Fibroblast of skin of scalp (primary cell): ENCODE measurements around the gene POU2AF2. TPM values are rescaled to one million over a fixed set of nuclear protein-coding genes. Genes with fewer than 3 reads are reported as not detected.
"Not testable (repeated sequence)": the region's sequence is repeated elsewhere in the genome, so short reads cannot be mapped to it uniquely, and the experiment has no call there.

Experiments used
- DNase-seq: peaks from one replicate; pipeline ENCODE4 v3.0.0-alpha.2; 2013
- polyA plus RNA-seq, 2 experiments: library from polyadenylated mRNA; unstranded; fragments of 120-200 nt; gene quantifications; one replicate each; pipeline ENCODE4 v1.2.1, GENCODE V29; 2013; ENCODE audit not compliant: insufficient read length in 2 of 2

The POU2AF2 gene, protein sequence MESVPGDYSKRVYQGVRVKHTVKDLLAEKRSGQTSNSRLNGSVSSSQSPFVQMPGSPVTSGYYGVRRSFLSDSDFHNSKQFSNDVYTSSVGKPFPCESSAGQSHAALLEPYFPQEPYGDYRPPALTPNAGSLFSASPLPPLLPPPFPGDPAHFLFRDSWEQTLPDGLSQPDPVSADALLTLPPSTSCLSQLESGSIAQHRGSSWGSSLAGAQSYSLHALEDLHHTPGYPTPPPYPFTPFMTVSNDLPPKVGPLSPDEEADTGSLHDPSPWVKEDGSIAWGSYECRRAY
- not detected for polyA plus RNA-seq (2013, experiment 1 of 2; ENCODE audit: insufficient read length)
- polyA plus RNA-seq (2013, experiment 2 of 2; ENCODE audit: insufficient read length), result not detected

DNA sequence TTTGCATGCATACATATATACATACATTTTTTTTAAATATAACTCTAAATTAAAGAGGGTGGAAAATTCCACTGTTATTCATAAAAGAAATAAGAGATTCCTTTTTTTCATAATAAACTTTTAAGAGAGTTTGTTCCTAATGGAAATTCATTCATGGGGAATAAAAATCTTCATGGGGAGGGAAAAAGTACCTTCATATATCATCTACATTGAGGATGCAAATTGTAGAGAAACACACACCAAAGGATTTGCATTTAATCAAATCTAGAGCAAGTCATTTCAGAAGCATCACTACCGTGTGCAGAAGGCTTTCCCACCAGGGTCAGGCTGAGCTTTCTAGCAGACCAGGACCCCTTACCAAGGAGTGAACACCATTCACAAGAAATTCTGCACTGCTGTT lies at the start of gene POU2AF2:
POU2AF2 (plus strand) TSS at position 301 of the 400 bp plus-strand sequence. CDS start 129 bp downstream, outside the sequence.
- DNase-seq, result no peak

DNA sequence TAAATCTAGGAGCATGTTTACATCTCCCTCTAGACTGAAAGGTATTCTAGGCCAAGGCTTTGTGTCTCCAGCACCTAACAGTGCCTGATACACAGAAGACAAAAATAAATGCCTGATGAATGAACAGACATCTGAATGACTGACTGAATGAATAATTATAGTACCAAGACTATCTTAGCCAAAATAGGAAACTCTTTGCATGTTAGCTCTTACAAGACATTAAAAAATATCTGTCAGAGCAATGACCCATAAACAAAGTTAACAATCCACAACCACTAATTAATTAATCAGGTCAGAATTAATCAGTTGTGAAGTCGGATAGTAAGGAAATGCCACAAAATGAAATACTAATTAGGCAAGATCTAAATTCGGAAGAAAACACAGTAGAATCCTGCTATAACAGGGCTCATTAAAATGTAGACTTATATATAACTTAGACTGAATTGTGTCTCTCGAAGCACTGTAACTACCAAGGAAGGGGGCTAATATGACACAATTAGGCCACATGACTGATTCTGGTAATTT lies 45.5 kb upstream of the POU2AF2 start:
- DNase-seq, result no peak

DNA sequence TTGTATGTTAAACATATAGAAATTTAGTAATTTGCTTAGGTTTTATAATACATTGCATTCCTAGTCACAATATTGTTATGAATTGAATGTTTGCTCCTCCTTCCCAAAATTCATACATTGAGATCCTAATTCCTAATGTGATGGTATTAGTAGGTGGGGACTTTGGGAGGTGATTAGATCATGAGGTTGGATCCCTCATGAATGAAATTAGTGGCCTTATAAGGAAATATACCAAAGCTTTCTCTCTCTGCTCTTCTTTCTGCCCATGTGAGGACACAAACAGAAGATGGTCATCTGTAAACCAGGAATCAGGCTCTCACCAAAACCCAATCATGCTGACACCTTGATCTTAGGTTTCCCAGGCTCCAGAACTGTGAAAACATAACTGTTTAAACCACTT lies 41.3 kb upstream of the POU2AF2 start:
- peak; percentile 64 for DNase-seq

GRCh38 chr11:111205632-111206385 lies 39.7 kb upstream of the POU2AF2 start:
- DNase-seq, result peak; percentile 47

- DNase-seq, result peak; percentile 89
Measured at GRCh38 chr11:111206472-111206871, 39.1 kb upstream of the POU2AF2 start.

- no peak for DNase-seq
Measured at GRCh38 chr11:111207213-111207612, 38.3 kb upstream of the POU2AF2 start.

GRCh38 chr11:111209543-111210355 lies 35.8 kb upstream of the POU2AF2 start:
- no peak for DNase-seq

DNA sequence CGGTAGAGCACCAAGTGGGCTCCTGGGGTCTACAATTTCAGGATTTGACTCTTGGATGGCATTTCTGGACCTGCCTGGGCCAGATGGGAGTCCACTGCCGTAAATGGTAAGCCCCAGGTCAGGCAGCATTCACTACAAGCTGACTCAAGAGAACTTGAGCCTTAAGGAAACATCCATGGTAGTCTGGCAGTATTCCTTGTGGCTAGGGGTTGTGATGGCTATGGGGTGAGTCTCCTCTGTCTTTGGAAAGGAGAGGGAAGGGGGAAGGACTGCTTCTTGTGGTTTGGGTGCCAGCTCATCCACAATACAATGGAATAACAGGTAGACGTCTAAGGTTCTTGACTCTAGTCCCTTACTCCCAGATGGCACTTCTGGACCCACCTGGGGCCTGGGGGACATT lies 32.3 kb upstream of the POU2AF2 start:
- DNase-seq, result no peak

- no peak for DNase-seq
Measured at GRCh38 chr11:111220721-111221120, 24.8 kb upstream of the POU2AF2 start.

- no peak for DNase-seq
Measured at GRCh38 chr11:111221208-111221607, 24.3 kb upstream of the POU2AF2 start.

- not testable (repeated sequence) for DNase-seq
Measured at GRCh38 chr11:111221936-111222335, 23.6 kb upstream of the POU2AF2 start.

GRCh38 chr11:111222821-111223455 lies 22.6 kb upstream of the POU2AF2 start:
- not testable (repeated sequence) for DNase-seq

GRCh38 chr11:111225881-111226280 lies 19.6 kb upstream of the POU2AF2 start:
- no peak for DNase-seq

DNA sequence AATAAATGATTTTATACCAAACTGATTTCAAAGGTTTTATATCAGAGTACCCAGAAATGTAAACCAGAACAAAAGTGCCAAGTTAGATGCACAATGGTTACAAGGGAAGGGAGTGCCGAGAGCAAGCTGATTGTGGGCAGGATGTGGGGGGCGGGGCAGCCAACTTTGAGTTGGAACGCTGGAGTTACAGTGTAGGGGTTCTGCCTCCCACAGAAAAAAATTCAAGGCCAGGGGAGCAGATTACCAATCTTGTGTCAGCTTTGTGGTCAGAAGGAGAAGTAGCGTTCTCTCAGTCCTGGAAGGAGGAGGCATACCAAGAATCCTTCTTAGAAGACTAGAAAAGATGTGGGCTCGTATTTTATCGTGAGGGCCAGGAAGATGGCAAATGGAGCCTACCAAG lies 15.9 kb upstream of the POU2AF2 start:
- DNase-seq, result no peak

GRCh38 chr11:111230122-111230465 lies 15.4 kb upstream of the POU2AF2 start:
- DNase-seq, result no peak

DNA sequence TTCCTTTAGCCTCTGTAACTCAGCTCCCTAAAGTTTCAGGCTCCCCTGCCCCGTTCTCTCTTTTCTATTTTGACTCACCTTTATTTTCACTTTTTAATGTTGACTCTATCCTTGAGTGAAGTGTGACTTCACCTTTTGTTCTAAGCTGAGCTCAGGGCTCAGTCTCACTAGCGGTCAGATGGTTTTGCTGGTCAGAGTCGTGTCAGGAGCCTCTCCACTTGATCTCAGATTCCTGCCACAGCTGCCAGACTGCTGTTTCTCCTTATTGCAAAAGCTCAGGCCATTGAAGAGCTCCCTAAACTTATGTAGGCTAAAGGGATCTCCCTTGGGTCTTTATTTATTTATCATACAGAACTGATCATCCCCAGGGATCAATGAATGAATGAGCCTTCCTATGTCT lies 13.7 kb upstream of the POU2AF2 start:
- DNase-seq, result no peak

GRCh38 chr11:111236383-111236782 lies 9.1 kb upstream of the POU2AF2 start:
- DNase-seq, result no peak

- DNase-seq, result no peak
Measured at GRCh38 chr11:111237926-111238325, 7.6 kb upstream of the POU2AF2 start.

DNA sequence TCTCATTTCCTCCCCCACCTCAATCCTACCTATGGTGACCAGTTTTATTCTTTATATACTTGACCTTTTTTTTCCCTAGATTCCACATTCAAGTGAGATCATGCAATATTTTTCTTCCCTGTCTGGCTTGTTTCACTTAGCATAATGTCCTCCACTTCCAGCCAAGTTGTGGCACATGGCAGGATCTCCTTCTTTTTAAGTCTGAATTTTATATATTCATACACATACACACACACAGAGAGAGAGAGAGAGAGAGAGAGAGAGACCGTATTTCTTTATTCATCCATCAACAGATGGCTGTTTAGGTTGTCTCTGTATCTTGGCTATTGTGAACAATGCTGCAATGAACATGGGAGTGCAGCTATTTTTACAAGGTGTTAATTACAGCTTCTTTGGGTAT lies 1.4 kb downstream of the POU2AF2 start:
- DNase-seq, result no peak

- DNase-seq, result no peak
Measured at GRCh38 chr11:111250936-111251335, 5.4 kb downstream of the POU2AF2 start.

DNA sequence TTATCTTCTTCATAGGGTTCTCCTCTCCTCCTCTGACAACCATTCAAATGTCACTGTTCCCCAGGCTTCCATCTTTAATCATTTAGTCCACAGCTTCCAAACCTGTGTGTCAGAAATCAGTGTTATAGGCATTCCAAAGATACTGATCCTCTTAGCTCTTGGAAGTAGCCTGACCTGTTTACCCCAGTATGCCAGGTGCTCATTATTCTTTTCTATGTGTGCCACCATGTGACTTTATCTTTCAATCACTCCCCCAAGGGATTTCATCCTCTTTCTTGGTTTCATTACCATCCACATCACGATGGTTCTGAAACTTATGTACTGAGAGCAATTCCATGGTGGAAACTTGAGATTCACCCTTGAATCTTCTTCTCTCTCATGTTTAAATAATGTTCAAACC lies 7.6 kb downstream of the POU2AF2 start:
- DNase-seq, result no peak

DNA sequence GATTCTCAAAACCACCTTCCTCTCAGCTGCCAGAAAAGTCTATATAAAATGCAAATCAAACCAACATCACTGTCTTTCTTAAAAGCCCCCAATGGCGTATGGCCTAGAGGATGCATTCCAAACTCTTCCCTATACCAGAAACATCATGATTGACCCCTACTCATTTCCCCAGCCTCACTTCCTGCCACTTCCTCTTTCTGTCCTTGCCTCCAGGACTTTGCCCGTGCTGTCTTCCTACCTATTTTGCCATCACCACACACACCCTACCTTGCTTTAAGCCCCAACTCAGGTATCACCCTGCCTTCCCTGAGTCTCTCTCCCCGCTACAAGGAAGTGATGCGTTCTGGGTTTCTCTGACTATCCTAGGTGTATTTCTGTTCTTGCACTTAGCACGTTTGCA lies 8.1 kb downstream of the POU2AF2 start:
- DNase-seq, result no peak
